ENCODE data around the gene GMPS.

GMPS gene

DNA sequence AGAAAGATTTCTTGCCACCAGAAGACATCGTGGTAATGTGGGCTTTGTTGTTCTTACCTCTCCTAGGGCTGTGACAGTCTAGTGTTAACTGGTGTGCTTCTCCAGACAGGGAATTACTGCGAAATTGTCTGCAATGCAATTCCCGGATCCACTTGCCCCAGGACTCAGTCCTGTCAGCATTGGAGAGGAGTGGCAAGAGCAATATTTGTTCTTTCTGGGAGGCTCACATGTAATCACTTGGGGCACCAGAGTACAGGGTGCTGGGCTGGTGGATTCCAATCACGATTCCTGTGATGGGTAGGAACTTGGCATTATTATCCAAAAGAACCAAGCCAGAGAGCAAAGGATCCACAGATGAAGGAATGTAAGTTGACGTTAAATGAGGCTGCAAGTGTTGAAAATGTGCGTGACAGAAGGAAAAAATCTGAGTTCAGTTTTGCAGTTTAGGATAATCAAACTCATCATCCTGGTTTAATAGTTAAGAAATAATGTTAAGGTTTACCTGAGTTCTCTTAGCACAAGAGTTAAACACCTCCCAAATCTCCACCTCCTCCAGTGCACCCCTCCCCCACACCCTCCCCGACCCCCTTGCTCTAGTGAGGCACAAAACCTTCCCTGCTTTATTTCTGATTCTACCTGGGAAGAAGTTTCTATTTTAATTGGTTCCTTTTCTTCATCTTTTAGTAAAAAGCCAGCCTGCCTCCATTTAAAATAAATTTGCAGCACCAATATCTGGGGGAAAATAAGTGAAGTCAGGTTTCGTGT is 79.2 kb downstream of the GMPS start:
- no peak for TF ChIP-seq EZH2phosphoT487 (IDR thresholded peaks at IDR 0.05; ENCODE audit: borderline replicate concordance)
- TF ChIP-seq, protein P1, sequence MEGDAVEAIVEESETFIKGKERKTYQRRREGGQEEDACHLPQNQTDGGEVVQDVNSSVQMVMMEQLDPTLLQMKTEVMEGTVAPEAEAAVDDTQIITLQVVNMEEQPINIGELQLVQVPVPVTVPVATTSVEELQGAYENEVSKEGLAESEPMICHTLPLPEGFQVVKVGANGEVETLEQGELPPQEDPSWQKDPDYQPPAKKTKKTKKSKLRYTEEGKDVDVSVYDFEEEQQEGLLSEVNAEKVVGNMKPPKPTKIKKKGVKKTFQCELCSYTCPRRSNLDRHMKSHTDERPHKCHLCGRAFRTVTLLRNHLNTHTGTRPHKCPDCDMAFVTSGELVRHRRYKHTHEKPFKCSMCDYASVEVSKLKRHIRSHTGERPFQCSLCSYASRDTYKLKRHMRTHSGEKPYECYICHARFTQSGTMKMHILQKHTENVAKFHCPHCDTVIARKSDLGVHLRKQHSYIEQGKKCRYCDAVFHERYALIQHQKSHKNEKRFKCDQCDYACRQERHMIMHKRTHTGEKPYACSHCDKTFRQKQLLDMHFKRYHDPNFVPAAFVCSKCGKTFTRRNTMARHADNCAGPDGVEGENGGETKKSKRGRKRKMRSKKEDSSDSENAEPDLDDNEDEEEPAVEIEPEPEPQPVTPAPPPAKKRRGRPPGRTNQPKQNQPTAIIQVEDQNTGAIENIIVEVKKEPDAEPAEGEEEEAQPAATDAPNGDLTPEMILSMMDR (conservative IDR thresholded peaks at IDR 0.05; ENCODE audit: low read length), result no peak
- Histone ChIP-seq H3K79me2 (ENCODE audit: insufficient read depth, low read length) (no peaks in the 10 kb centered on the region), H3K9me3 (ENCODE audit: insufficient read depth, low read depth, low read length) (no peaks in the 10 kb centered on the region; the same call in 1 of the 2 replicates), H3K36me3 (ENCODE audit: insufficient read depth, low read length) (no peaks in the 10 kb centered on the region), H3K4me1 (ENCODE audit: insufficient read depth, low read length, poor library complexity, severe bottlenecking) (no peaks in the 10 kb centered on the region), H3F3A (ENCODE audit: low read depth) (no peaks in the 10 kb centered on the region), H3K4me2 (ENCODE audit: low read depth, low read length, poor library complexity, severe bottlenecking) (no peak overlapping the region), H3K9me2 (replicated peaks; ENCODE audit: low read depth, low read length) (no peaks in the 10 kb centered on the region), H3K27me3 (ENCODE audit: insufficient read depth, low read length, poor library complexity, severe bottlenecking) (no peaks in the 10 kb centered on the region), H3K4me3 (ENCODE audit: low read length, poor library complexity, severe bottlenecking) (no peak overlapping the region), H2AFZ (ENCODE audit: low read length) (no peak overlapping the region), H4K20me1 (ENCODE audit: insufficient read depth, low read length, poor library complexity, severe bottlenecking) (no peaks in the 10 kb centered on the region), H3K9ac (ENCODE audit: low read depth, low read length, poor library complexity, severe bottlenecking) (no peak overlapping the region)

DNA sequence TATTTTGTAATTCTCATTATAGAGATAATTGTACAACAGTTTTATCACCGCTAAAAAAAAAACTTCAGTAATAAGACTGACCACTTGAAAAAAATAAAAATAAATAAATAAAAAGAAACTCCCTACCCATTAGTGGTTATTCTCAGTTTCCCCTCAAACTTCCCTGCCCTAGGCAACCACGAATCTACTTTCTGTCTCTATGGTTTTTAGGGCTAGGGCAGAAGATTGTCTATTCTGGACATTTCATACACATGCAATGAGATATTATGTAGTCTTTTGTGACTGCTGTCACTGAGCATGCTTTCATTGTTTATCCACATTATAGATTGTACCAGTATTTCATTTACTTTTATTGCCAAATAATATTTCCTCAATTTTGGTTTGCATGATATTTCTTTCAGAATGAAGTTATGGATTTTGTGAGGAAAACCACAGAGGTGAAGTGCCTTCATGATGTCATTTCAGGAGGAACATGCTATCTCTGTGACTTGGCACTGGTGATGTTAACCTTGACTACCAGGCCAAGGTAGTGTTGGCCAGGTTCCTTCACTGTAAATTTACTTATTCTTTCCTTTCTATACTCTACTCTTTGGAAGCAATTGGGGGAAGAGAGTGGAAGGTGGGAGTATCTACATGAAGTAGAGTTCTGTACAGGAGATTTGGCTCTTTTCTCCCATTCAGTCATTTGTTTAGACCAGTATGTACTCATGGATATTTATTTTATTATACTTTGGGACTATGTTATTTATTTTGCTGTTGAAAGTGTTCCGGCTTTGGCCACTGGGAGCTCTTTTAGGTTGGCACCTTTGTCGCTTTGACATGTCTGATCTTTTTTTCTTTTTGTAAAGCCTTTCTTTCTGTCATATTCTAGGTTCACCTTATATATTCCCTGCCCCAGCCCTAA is 86.3 kb downstream of the GMPS start:
- no peaks in the 10 kb centered on the region for H4K20me1 ChIP-seq (ENCODE audit: insufficient read depth, low read length, poor library complexity, severe bottlenecking)
- no peak overlapping the region for H2AFZ ChIP-seq (ENCODE audit: low read length)
- H3K36me3 ChIP-seq (ENCODE audit: insufficient read depth, low read length), result no peaks in the 10 kb centered on the region
- H3F3A ChIP-seq (ENCODE audit: low read depth), result no peaks in the 10 kb centered on the region
- no peak overlapping the region for H3K9ac ChIP-seq (ENCODE audit: low read depth, low read length, poor library complexity, severe bottlenecking)
- peaks cover 9% of the 10 kb centered on the region for H3K4me1 ChIP-seq (ENCODE audit: insufficient read depth, low read length, poor library complexity, severe bottlenecking)
- no peak overlapping the region for H3K4me2 ChIP-seq (ENCODE audit: low read depth, low read length, poor library complexity, severe bottlenecking)
- H3K4me3 ChIP-seq (ENCODE audit: low read length, poor library complexity, severe bottlenecking), result no peak overlapping the region
- H3K27me3 ChIP-seq (ENCODE audit: insufficient read depth, low read length, poor library complexity, severe bottlenecking), result no peaks in the 10 kb centered on the region
- TF ChIP-seq, protein P1 (conservative IDR thresholded peaks at IDR 0.05; ENCODE audit: low read length), result no peak; the same call in 1 of the 2 replicates
- H3K9me3 ChIP-seq (ENCODE audit: insufficient read depth, low read depth, low read length), result no peaks in the 10 kb centered on the region; the same call in 1 of the 2 replicates
- H3K79me2 ChIP-seq (ENCODE audit: insufficient read depth, low read length), result no peaks in the 10 kb centered on the region
- no peaks in the 10 kb centered on the region for H3K9me2 ChIP-seq (replicated peaks; ENCODE audit: low read depth, low read length)

DNA sequence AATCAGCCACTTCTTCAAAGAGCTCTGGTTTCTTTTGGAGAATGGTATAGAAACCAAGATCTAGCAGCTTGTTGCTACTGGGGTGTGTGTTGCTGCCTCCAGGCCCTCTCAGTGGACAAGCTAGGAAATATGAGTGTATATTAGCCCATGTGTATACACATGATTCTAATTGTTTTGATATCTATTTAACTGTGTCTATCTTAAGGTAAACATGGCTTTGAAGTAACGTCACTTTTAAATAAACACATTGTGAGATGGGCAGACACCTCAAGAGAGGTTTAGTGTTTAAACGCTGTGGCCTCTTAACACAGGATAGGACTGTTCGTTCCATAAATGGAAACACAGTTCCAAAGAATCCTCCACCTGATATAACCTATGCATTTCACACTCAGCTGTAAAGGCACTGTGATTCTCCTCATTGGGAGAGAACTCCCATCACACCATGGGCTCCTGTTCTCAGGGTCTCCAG is 87.0 kb downstream of the GMPS start:
- no peak overlapping the region for H3K4me2 ChIP-seq (ENCODE audit: low read depth, low read length, poor library complexity, severe bottlenecking)
- no peak overlapping the region for H3K4me3 ChIP-seq (ENCODE audit: low read length, poor library complexity, severe bottlenecking)
- H3K9me3 ChIP-seq (ENCODE audit: insufficient read depth, low read depth, low read length), result no peaks in the 10 kb centered on the region; the same call in 1 of the 2 replicates
- H3K27me3 ChIP-seq (ENCODE audit: insufficient read depth, low read length, poor library complexity, severe bottlenecking), result no peaks in the 10 kb centered on the region
- no peaks in the 10 kb centered on the region for H3K36me3 ChIP-seq (ENCODE audit: insufficient read depth, low read length)
- TF ChIP-seq, protein P1 (conservative IDR thresholded peaks at IDR 0.05; ENCODE audit: low read length), result no peak
- TF ChIP-seq EZH2phosphoT487 (IDR thresholded peaks at IDR 0.05; ENCODE audit: borderline replicate concordance), result no peak
- no peaks in the 10 kb centered on the region for H3F3A ChIP-seq (ENCODE audit: low read depth)
- H3K79me2 ChIP-seq (ENCODE audit: insufficient read depth, low read length), result no peaks in the 10 kb centered on the region
- H3K9ac ChIP-seq (ENCODE audit: low read depth, low read length, poor library complexity, severe bottlenecking), result no peak overlapping the region
- peaks cover 9% of the 10 kb centered on the region for H3K4me1 ChIP-seq (ENCODE audit: insufficient read depth, low read length, poor library complexity, severe bottlenecking)
- H3K9me2 ChIP-seq (replicated peaks; ENCODE audit: low read depth, low read length), result no peaks in the 10 kb centered on the region
- no peak overlapping the region for H2AFZ ChIP-seq (ENCODE audit: low read length)
- H4K20me1 ChIP-seq (ENCODE audit: insufficient read depth, low read length, poor library complexity, severe bottlenecking), result no peaks in the 10 kb centered on the region

Data from Loucy (cell line).